ENCODE measurements around the gene CCDC77. TPM values are rescaled to one million over a fixed set of nuclear protein-coding genes. Genes with fewer than 3 reads are reported as not detected.
A peak's percentile ranks its signal among the peaks of the same experiment; 100 is the strongest.

CCDC77 gene
- total and polyA plus RNA-seq, 2 donors (not counting 1 experiment from before 2014, with no cell fraction given), result 6.8 to 8.8 TPM

GRCh38 chr12:466762-467161 is 65.3 kb downstream of the CCDC77 start:
- no peak overlapping the region for H2AFZ ChIP-seq (ENCODE audit: low read length)
- no peaks in the 10 kb centered on the region for H3K79me2 ChIP-seq (ENCODE audit: control insufficient read depth, insufficient read depth, low read length)
- no peaks in the 10 kb centered on the region for H3K36me3 ChIP-seq (ENCODE audit: control insufficient read depth, insufficient read depth, low read length)
- H3K4me2 ChIP-seq (ENCODE audit: extremely low read depth, insufficient read depth, low read length), result no peak overlapping the region
- no peak overlapping the region for H3K9ac ChIP-seq (ENCODE audit: insufficient read depth, low read length)
- no peaks in the 10 kb centered on the region for H4K20me1 ChIP-seq (ENCODE audit: control insufficient read depth, extremely low read depth, insufficient read depth, low read length)
- no peak for DNase-seq (ENCODE audit: low read depth in 2 of 2)
- H3K9me3 ChIP-seq (ENCODE audit: control insufficient read depth, insufficient read depth, low read depth, low read length), result no peaks in the 10 kb centered on the region
- no peak for TF ChIP-seq EZH2 (IDR thresholded peaks at IDR 0.05; ENCODE audit: low read length, missing control alignments)
- H3K4me3 ChIP-seq (replicated peaks in 1 of 4; ENCODE audit: control extremely low read depth in 1 of 4, insufficient read depth in 1 of 4, low read depth in 3 of 4, low read length in 4 of 4), result no peak overlapping the region
- peaks cover 15% of the 10 kb centered on the region for H3K27me3 ChIP-seq (ENCODE audit: control insufficient read depth, insufficient read depth, low read length)
- H3K4me1 ChIP-seq (ENCODE audit: control insufficient read depth, extremely low read depth, insufficient read depth, low read length), result no peaks in the 10 kb centered on the region
- H3K27ac ChIP-seq (ENCODE audit: insufficient read depth, low read length), result no peak overlapping the region

GRCh38 chr12:467591-467990 is 66.1 kb downstream of the CCDC77 start:
- Histone ChIP-seq H2AFZ (ENCODE audit: low read length) (no peak overlapping the region), H3K4me1 (ENCODE audit: control insufficient read depth, extremely low read depth, insufficient read depth, low read length) (no peaks in the 10 kb centered on the region), H3K9me3 (ENCODE audit: control insufficient read depth, insufficient read depth, low read depth, low read length) (no peaks in the 10 kb centered on the region), H3K79me2 (ENCODE audit: control insufficient read depth, insufficient read depth, low read length) (no peaks in the 10 kb centered on the region), H3K27ac (ENCODE audit: insufficient read depth, low read length) (no peak overlapping the region), H4K20me1 (ENCODE audit: control insufficient read depth, extremely low read depth, insufficient read depth, low read length) (no peaks in the 10 kb centered on the region), H3K9ac (ENCODE audit: insufficient read depth, low read length) (no peak overlapping the region), H3K36me3 (ENCODE audit: control insufficient read depth, insufficient read depth, low read length) (no peaks in the 10 kb centered on the region), H3K4me3 (replicated peaks in 1 of 4; ENCODE audit: control extremely low read depth in 1 of 4, insufficient read depth in 1 of 4, low read depth in 3 of 4, low read length in 4 of 4) (no peak overlapping the region), H3K4me2 (ENCODE audit: extremely low read depth, insufficient read depth, low read length) (no peak overlapping the region), H3K27me3 (ENCODE audit: control insufficient read depth, insufficient read depth, low read length) (peaks cover 8% of the 10 kb centered on the region)
- DNase-seq (ENCODE audit: low read depth in 2 of 2), result no peak
- TF ChIP-seq CTCF (conservative IDR thresholded peaks at IDR 0.05 in 1 of 2, IDR thresholded peaks at IDR 0.05 in 1 of 2; ENCODE audit: low read depth in 1 of 2, low read length in 2 of 2), result no peak
- TF ChIP-seq EZH2 (IDR thresholded peaks at IDR 0.05; ENCODE audit: low read length, missing control alignments), result no peak

- H3K4me3 ChIP-seq (replicated peaks in 1 of 4; ENCODE audit: control extremely low read depth in 1 of 4, insufficient read depth in 1 of 4, low read depth in 3 of 4, low read length in 4 of 4), result no peak overlapping the region
These were observed 67.4 kb downstream of the CCDC77 start for GRCh38 chr12:468671-469389.

More at GRCh38 chr12:468671-469389, 67.4 kb downstream of the CCDC77 start:
- Histone ChIP-seq H3K36me3 (ENCODE audit: control insufficient read depth, insufficient read depth, low read length) (no peaks in the 10 kb centered on the region), H3K79me2 (ENCODE audit: control insufficient read depth, insufficient read depth, low read length) (no peaks in the 10 kb centered on the region), H3K9ac (ENCODE audit: insufficient read depth, low read length) (no peak overlapping the region), H3K27me3 (ENCODE audit: control insufficient read depth, insufficient read depth, low read length) (peaks cover 3% of the 10 kb centered on the region), H3K27ac (ENCODE audit: insufficient read depth, low read length) (no peak overlapping the region), H3K4me1 (ENCODE audit: control insufficient read depth, extremely low read depth, insufficient read depth, low read length) (no peaks in the 10 kb centered on the region), H3K9me3 (ENCODE audit: control insufficient read depth, insufficient read depth, low read depth, low read length) (no peaks in the 10 kb centered on the region), H4K20me1 (ENCODE audit: control insufficient read depth, extremely low read depth, insufficient read depth, low read length) (no peaks in the 10 kb centered on the region), H3K4me2 (ENCODE audit: extremely low read depth, insufficient read depth, low read length) (no peak overlapping the region), H2AFZ (ENCODE audit: low read length) (no peak overlapping the region)
- no peak for TF ChIP-seq CTCF (conservative IDR thresholded peaks at IDR 0.05 in 1 of 2, IDR thresholded peaks at IDR 0.05 in 1 of 2; ENCODE audit: low read depth in 1 of 2, low read length in 2 of 2)
- TF ChIP-seq EZH2 (IDR thresholded peaks at IDR 0.05; ENCODE audit: low read length, missing control alignments), result no peak
- DNase-seq (ENCODE audit: low read depth in 2 of 2), result peak in 1 of 2 donors; percentile 87

All from fibroblast of lung (primary cell).